ENCODE results near the gene AMFR. TPM values are rescaled to one million over a fixed set of nuclear protein-coding genes. Genes with fewer than 3 reads are reported as not detected.

AMFR gene
- polyA plus RNA-seq, 3 donors = 28.3 to 68.1 (median 48.9) TPM

- no peak overlapping the region for H3K27ac Mint-ChIP-seq
- intact Hi-C loops (cut with micrococcal nuclease) = no loop called here
- Histone ChIP-seq H3K27me3 (ENCODE audit: control insufficient read depth in 2 of 2, insufficient read depth in 2 of 2, low read length in 2 of 2) (no peaks in the 10 kb centered on the region), H3K36me3 (replicated peaks in 1 of 2; ENCODE audit: control insufficient read depth in 1 of 2, insufficient read depth in 2 of 2, low read length in 2 of 2) (peaks cover 40 to 72% of the 10 kb centered on the region in 2 donors), H3K4me1 (ENCODE audit: control insufficient read depth in 1 of 2, insufficient read depth in 2 of 2, low read length in 2 of 2) (peaks cover 10 to 14% of the 10 kb centered on the region in 2 donors), H3K4me2 (replicated peaks; ENCODE audit: extremely low read depth, low read length, poor library complexity, severe bottlenecking) (no peak overlapping the region), H4K20me1 (ENCODE audit: insufficient read depth, low read length) (peaks cover 80% of the 10 kb centered on the region), H3K27ac (ENCODE audit: low read depth in 1 of 2, low read length in 2 of 2) (no peak overlapping the region), H2AFZ (ENCODE audit: insufficient read depth, low read depth, low read length, poor library complexity, severe bottlenecking) (no peak overlapping the region), H3K9me3 (replicated peaks in 1 of 2; ENCODE audit: control insufficient read depth in 1 of 2, insufficient read depth in 1 of 2, low read length in 2 of 2) (no peaks in the 10 kb centered on the region), H3K9ac (ENCODE audit: insufficient read depth, low read length, poor library complexity, severe bottlenecking) (no peak overlapping the region), H3K79me2 (ENCODE audit: insufficient read depth, low read length) (peaks cover 37% of the 10 kb centered on the region), H3K4me3 (replicated peaks in 1 of 3; ENCODE audit: low read depth in 2 of 3, low read length in 3 of 3) (no peak overlapping the region)
- no peak for DNase-seq
- no peaks in the 10 kb centered on the region for H3K9me3 Mint-ChIP-seq
- WGBS (ENCODE audit: insufficient coverage) = no CpG with 5 or more reads among the region's 5 CpGs
- peaks cover 25% of the 10 kb centered on the region for H3K4me1 Mint-ChIP-seq
- peaks cover 0 to 1% (median 1%) of the 10 kb centered on the region in 3 donors for H3K27me3 Mint-ChIP-seq (ENCODE audit: low read depth in 3 of 3)
- no peak for TF ChIP-seq CTCF (IDR thresholded peaks at IDR 0.05)
- H3K36me3 Mint-ChIP-seq = peaks cover 60 to 72% of the 10 kb centered on the region in 2 donors
- no peak overlapping the region for H3K4me3 Mint-ChIP-seq
These were observed 14.2 kb downstream of the AMFR start for GRCh38 chr16:56411123-56411522.

GRCh38 chr16:56409195-56409594 is 16.1 kb downstream of the AMFR start:
- H3K36me3 Mint-ChIP-seq = peaks cover 70 to 85% of the 10 kb centered on the region in 2 donors
- TF ChIP-seq CTCF (IDR thresholded peaks at IDR 0.05) = no peak
- peaks cover 12% of the 10 kb centered on the region for H3K4me1 Mint-ChIP-seq
- no peak overlapping the region for H3K4me3 Mint-ChIP-seq
- Histone ChIP-seq H2AFZ (ENCODE audit: insufficient read depth, low read depth, low read length, poor library complexity, severe bottlenecking) (no peak overlapping the region), H3K4me1 (ENCODE audit: control insufficient read depth in 1 of 2, insufficient read depth in 2 of 2, low read length in 2 of 2) (peaks cover 0 to 3% of the 10 kb centered on the region in 2 donors), H3K4me3 (replicated peaks in 1 of 3; ENCODE audit: low read depth in 2 of 3, low read length in 3 of 3) (no peak overlapping the region), H3K27me3 (ENCODE audit: control insufficient read depth in 2 of 2, insufficient read depth in 2 of 2, low read length in 2 of 2) (no peaks in the 10 kb centered on the region), H3K27ac (ENCODE audit: low read depth in 1 of 2, low read length in 2 of 2) (no peak overlapping the region), H3K79me2 (ENCODE audit: insufficient read depth, low read length) (peaks cover 18% of the 10 kb centered on the region), H3K4me2 (replicated peaks; ENCODE audit: extremely low read depth, low read length, poor library complexity, severe bottlenecking) (no peak overlapping the region), H4K20me1 (ENCODE audit: insufficient read depth, low read length) (peaks cover 64% of the 10 kb centered on the region), H3K36me3 (replicated peaks in 1 of 2; ENCODE audit: control insufficient read depth in 1 of 2, insufficient read depth in 2 of 2, low read length in 2 of 2) (peaks cover 56 to 87% of the 10 kb centered on the region in 2 donors), H3K9ac (ENCODE audit: insufficient read depth, low read length, poor library complexity, severe bottlenecking) (no peak overlapping the region), H3K9me3 (replicated peaks in 1 of 2; ENCODE audit: control insufficient read depth in 1 of 2, insufficient read depth in 1 of 2, low read length in 2 of 2) (no peaks in the 10 kb centered on the region)
- H3K27ac Mint-ChIP-seq = peak overlapping the region in 1 of 7 donors; percentile 53
- intact Hi-C loops (cut with micrococcal nuclease) = no loop called here
- peaks cover 0 to 1% (median 1%) of the 10 kb centered on the region in 3 donors for H3K27me3 Mint-ChIP-seq (ENCODE audit: low read depth in 3 of 3)
- DNase-seq = peak in 1 of 3 donors; percentile 6
- no peaks in the 10 kb centered on the region for H3K9me3 Mint-ChIP-seq
- WGBS (ENCODE audit: insufficient coverage) = 60% methylated on average over 1 of the region's 4 CpGs
